Endothelial cell (in vitro differentiated cells): ENCODE data around the gene ASB7. TPM values are rescaled to one million over a fixed set of nuclear protein-coding genes. Genes with fewer than 3 reads are reported as not detected.

Experiments
- DNase-seq: peaks from one replicate; pipeline ENCODE4 v3.0.0; 2021; ENCODE audit warnings: low spot score
- H3K27ac Mint-ChIP-seq: one replicate; pipeline ENCODE4 v1.8.0; 2021; ENCODE audit warnings: mixed read lengths, inconsistent platforms; ENCODE audit not compliant: unreplicated experiment
- H3K27me3 Mint-ChIP-seq: one replicate; pipeline ENCODE4 v1.8.0; 2021; ENCODE audit warnings: mild to moderate bottlenecking, moderate library complexity, mixed read lengths, inconsistent platforms; ENCODE audit not compliant: unreplicated experiment
- H3K36me3 Mint-ChIP-seq: one replicate; pipeline ENCODE4 v1.8.0; 2021; ENCODE audit warnings: mild to moderate bottlenecking, low read depth, mixed read lengths, inconsistent platforms; ENCODE audit not compliant: unreplicated experiment
- H3K4me1 Mint-ChIP-seq: one replicate; pipeline ENCODE4 v1.8.0; 2021; ENCODE audit warnings: mild to moderate bottlenecking, mixed read lengths, inconsistent platforms; ENCODE audit not compliant: unreplicated experiment
- H3K4me3 Mint-ChIP-seq: one replicate; pipeline ENCODE4 v1.8.0; 2021; ENCODE audit warnings: mild to moderate bottlenecking, mixed read lengths, inconsistent platforms; ENCODE audit not compliant: unreplicated experiment
- H3K9me3 Mint-ChIP-seq: one replicate; pipeline ENCODE4 v1.8.0; 2021; ENCODE audit warnings: mixed read lengths, inconsistent platforms; ENCODE audit not compliant: unreplicated experiment
- CTCF ChIP-seq: fragments of 200-600 bp; sonication (generic); IDR thresholded peaks from one replicate; pipeline ENCODE4 v1.5.0; 2021; ENCODE audit warnings: antibody characterized with exemption; ENCODE audit not compliant: unreplicated experiment
- total RNA-seq: library from RNA; stranded (reverse); fragmentation: NEBNext Ultra II Directional; extraction: Animal tissue kit (Norgen Biotek cat#: 25700); gene quantifications from one replicate; pipeline ENCODE4 v1.2.1, GENCODE V29; 2021; ENCODE audit not compliant: unreplicated experiment

The ASB7 gene
- total RNA-seq, 1 donor from 2014 or later, result 16.2 TPM

- Mint-ChIP-seq H3K36me3 (no peaks in the 10 kb centered on the region), H3K4me3 (no peak overlapping the region), H3K4me1 (peaks cover 2% of the 10 kb centered on the region), H3K9me3 (no peaks in the 10 kb centered on the region), H3K27ac (no peak overlapping the region), H3K27me3 (peaks cover 6% of the 10 kb centered on the region)
- no peak for DNase-seq
- TF ChIP-seq CTCF, result no peak
Measured at GRCh38 chr15:100688549-100689120, 86.2 kb downstream of the ASB7 start.

GRCh38 chr15:100689131-100689899 lies 86.9 kb downstream of the ASB7 start:
- DNase-seq, result no peak
- Mint-ChIP-seq H3K9me3 (no peaks in the 10 kb centered on the region), H3K4me3 (no peak overlapping the region), H3K4me1 (peaks cover 2% of the 10 kb centered on the region), H3K27ac (no peak overlapping the region), H3K27me3 (peaks cover 6% of the 10 kb centered on the region), H3K36me3 (no peaks in the 10 kb centered on the region)
- TF ChIP-seq CTCF, result no peak

GRCh38 chr15:100690032-100690794 lies 87.8 kb downstream of the ASB7 start:
- Mint-ChIP-seq H3K27me3 (peaks cover 6% of the 10 kb centered on the region), H3K4me3 (no peak overlapping the region), H3K4me1 (peaks cover 2% of the 10 kb centered on the region), H3K36me3 (no peaks in the 10 kb centered on the region), H3K27ac (peak overlapping the region; percentile 54), H3K9me3 (no peaks in the 10 kb centered on the region)
- DNase-seq, result no peak
- TF ChIP-seq CTCF, result no peak

GRCh38 chr15:100690795-100691158 lies 88.4 kb downstream of the ASB7 start:
- H3K27ac Mint-ChIP-seq, result peak overlapping the region; percentile 54

More at GRCh38 chr15:100690795-100691158, 88.4 kb downstream of the ASB7 start:
- no peak overlapping the region for H3K4me3 Mint-ChIP-seq
- H3K27me3 Mint-ChIP-seq, result peaks cover 6% of the 10 kb centered on the region
- no peak for TF ChIP-seq CTCF
- H3K4me1 Mint-ChIP-seq, result peaks cover 2% of the 10 kb centered on the region
- H3K36me3 Mint-ChIP-seq, result no peaks in the 10 kb centered on the region
- no peaks in the 10 kb centered on the region for H3K9me3 Mint-ChIP-seq
- no peak for DNase-seq
